Measurements from ENCODE around the gene GMNN. TPM values are rescaled to one million over a fixed set of nuclear protein-coding genes. Genes with fewer than 3 reads are reported as not detected.

The GMNN gene
- total RNA-seq, 1 experiment from 2014 or later = 98.5 TPM

- no peak for TF ChIP-seq MLX (CRISPR knock-in tag; IDR thresholded peaks at IDR 0.05)
- no peak for TF ChIP-seq ZNF416 (CRISPR knock-in tag; IDR thresholded peaks at IDR 0.05)
- no peak for TF ChIP-seq NFATC4 (CRISPR knock-in tag; IDR thresholded peaks at IDR 0.05)
- no peak for TF ChIP-seq CREM (CRISPR knock-in tag; IDR thresholded peaks at IDR 0.05)
- no peak for TF ChIP-seq ZSCAN18 (CRISPR knock-in tag; IDR thresholded peaks at IDR 0.05)
- TF ChIP-seq NR3C1 (CRISPR knock-in tag; conservative IDR thresholded peaks at IDR 0.05; ENCODE audit: low read depth) = no peak
- TF ChIP-seq ZNF263 (CRISPR knock-in tag; IDR thresholded peaks at IDR 0.05; ENCODE audit: low read depth) = no peak
- TF ChIP-seq ZNF281 (CRISPR knock-in tag; IDR thresholded peaks at IDR 0.05) = no peak
- no peak for TF ChIP-seq ZNF423 (CRISPR knock-in tag; IDR thresholded peaks at IDR 0.05)
- TF ChIP-seq, protein P1, sequence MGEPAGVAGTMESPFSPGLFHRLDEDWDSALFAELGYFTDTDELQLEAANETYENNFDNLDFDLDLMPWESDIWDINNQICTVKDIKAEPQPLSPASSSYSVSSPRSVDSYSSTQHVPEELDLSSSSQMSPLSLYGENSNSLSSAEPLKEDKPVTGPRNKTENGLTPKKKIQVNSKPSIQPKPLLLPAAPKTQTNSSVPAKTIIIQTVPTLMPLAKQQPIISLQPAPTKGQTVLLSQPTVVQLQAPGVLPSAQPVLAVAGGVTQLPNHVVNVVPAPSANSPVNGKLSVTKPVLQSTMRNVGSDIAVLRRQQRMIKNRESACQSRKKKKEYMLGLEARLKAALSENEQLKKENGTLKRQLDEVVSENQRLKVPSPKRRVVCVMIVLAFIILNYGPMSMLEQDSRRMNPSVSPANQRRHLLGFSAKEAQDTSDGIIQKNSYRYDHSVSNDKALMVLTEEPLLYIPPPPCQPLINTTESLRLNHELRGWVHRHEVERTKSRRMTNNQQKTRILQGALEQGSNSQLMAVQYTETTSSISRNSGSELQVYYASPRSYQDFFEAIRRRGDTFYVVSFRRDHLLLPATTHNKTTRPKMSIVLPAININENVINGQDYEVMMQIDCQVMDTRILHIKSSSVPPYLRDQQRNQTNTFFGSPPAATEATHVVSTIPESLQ (CRISPR knock-in tag; IDR thresholded peaks at IDR 0.05) = no peak
- no peak for TF ChIP-seq TEAD4 (CRISPR knock-in tag; IDR thresholded peaks at IDR 0.05)
- no peak for TF ChIP-seq SMAD3 (CRISPR knock-in tag; IDR thresholded peaks at IDR 0.05; ENCODE audit: borderline replicate concordance)
- TF ChIP-seq, protein P2, sequence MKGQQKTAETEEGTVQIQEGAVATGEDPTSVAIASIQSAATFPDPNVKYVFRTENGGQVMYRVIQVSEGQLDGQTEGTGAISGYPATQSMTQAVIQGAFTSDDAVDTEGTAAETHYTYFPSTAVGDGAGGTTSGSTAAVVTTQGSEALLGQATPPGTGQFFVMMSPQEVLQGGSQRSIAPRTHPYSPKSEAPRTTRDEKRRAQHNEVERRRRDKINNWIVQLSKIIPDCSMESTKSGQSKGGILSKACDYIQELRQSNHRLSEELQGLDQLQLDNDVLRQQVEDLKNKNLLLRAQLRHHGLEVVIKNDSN (CRISPR knock-in tag; IDR thresholded peaks at IDR 0.05) = no peak
- TF ChIP-seq ZNF219 (CRISPR knock-in tag; IDR thresholded peaks at IDR 0.05; ENCODE audit: borderline replicate concordance) = no peak
- TF ChIP-seq, protein P3, sequence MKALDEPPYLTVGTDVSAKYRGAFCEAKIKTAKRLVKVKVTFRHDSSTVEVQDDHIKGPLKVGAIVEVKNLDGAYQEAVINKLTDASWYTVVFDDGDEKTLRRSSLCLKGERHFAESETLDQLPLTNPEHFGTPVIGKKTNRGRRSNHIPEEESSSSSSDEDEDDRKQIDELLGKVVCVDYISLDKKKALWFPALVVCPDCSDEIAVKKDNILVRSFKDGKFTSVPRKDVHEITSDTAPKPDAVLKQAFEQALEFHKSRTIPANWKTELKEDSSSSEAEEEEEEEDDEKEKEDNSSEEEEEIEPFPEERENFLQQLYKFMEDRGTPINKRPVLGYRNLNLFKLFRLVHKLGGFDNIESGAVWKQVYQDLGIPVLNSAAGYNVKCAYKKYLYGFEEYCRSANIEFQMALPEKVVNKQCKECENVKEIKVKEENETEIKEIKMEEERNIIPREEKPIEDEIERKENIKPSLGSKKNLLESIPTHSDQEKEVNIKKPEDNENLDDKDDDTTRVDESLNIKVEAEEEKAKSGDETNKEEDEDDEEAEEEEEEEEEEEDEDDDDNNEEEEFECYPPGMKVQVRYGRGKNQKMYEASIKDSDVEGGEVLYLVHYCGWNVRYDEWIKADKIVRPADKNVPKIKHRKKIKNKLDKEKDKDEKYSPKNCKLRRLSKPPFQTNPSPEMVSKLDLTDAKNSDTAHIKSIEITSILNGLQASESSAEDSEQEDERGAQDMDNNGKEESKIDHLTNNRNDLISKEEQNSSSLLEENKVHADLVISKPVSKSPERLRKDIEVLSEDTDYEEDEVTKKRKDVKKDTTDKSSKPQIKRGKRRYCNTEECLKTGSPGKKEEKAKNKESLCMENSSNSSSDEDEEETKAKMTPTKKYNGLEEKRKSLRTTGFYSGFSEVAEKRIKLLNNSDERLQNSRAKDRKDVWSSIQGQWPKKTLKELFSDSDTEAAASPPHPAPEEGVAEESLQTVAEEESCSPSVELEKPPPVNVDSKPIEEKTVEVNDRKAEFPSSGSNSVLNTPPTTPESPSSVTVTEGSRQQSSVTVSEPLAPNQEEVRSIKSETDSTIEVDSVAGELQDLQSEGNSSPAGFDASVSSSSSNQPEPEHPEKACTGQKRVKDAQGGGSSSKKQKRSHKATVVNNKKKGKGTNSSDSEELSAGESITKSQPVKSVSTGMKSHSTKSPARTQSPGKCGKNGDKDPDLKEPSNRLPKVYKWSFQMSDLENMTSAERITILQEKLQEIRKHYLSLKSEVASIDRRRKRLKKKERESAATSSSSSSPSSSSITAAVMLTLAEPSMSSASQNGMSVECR (CRISPR knock-in tag; IDR thresholded peaks at IDR 0.05; ENCODE audit: borderline replicate concordance) = no peak
- TF ChIP-seq, protein P4, sequence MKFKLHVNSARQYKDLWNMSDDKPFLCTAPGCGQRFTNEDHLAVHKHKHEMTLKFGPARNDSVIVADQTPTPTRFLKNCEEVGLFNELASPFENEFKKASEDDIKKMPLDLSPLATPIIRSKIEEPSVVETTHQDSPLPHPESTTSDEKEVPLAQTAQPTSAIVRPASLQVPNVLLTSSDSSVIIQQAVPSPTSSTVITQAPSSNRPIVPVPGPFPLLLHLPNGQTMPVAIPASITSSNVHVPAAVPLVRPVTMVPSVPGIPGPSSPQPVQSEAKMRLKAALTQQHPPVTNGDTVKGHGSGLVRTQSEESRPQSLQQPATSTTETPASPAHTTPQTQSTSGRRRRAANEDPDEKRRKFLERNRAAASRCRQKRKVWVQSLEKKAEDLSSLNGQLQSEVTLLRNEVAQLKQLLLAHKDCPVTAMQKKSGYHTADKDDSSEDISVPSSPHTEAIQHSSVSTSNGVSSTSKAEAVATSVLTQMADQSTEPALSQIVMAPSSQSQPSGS (CRISPR knock-in tag; IDR thresholded peaks at IDR 0.05; ENCODE audit: borderline replicate concordance, low read depth) = no peak
- no peak for TF ChIP-seq E2F5 (CRISPR knock-in tag; IDR thresholded peaks at IDR 0.05)
- H3K4me3 Mint-ChIP-seq = no peak overlapping the region
- H3K36me3 Mint-ChIP-seq = no peaks in the 10 kb centered on the region
- ATAC-seq (no peak), DNase-seq (ENCODE audit: low spot score) (no peak)
- no peaks in the 10 kb centered on the region for H3K27me3 Mint-ChIP-seq (ENCODE audit: low read depth)
- CTCF ChIA-PET = interaction anchor here (0.7 to 1.1 kb wide), 3 partner anchors 174 to 657 kb away, joined by 3 to 5 read pairs (median 4); no protein-coding TSS in a partner anchor
- peaks cover 6% of the 10 kb centered on the region for H3K9me3 Mint-ChIP-seq
- H3K4me1 Mint-ChIP-seq = no peaks in the 10 kb centered on the region
- POLR2A ChIA-PET = interaction anchor here (0.6 kb wide), 1 partner anchor 297 kb away, joined by 3 read pairs; no protein-coding TSS in a partner anchor
- H3K27ac Mint-ChIP-seq = no peak overlapping the region
Observed at GRCh38 chr6:24738741-24739140, 36.0 kb upstream of the GMNN start.
